Type B pancreatic cell (in vitro differentiated cells): ENCODE results near the gene FKBP1A. TPM values are rescaled to one million over a fixed set of nuclear protein-coding genes. Genes with fewer than 3 reads are reported as not detected.
A peak's percentile ranks its signal among the peaks of the same experiment; 100 is the strongest.
"Not testable (repeated sequence)": the region's sequence is repeated elsewhere in the genome, so short reads cannot be mapped to it uniquely, and the experiment has no call there.

ENCODE experiments used
- DNase-seq: peaks from one replicate; pipeline ENCODE4 v3.0.0; 2021; ENCODE audit warnings: mixed read lengths; ENCODE audit not compliant: unreplicated experiment; ENCODE audit errors: extremely low spot score
- H3K27ac Mint-ChIP-seq: 2 replicates; pipeline ENCODE4 v1.8.0; 2021; ENCODE audit warnings: mild to moderate bottlenecking, mixed read lengths
- H3K27me3 Mint-ChIP-seq: 2 replicates; pipeline ENCODE4 v1.8.0; 2021; ENCODE audit warnings: mixed read lengths
- H3K36me3 Mint-ChIP-seq: 2 replicates; pipeline ENCODE4 v1.8.0; 2021; ENCODE audit warnings: mixed read lengths
- H3K4me1 Mint-ChIP-seq: one replicate; pipeline ENCODE4 v1.8.0; 2021; ENCODE audit warnings: mixed read lengths; ENCODE audit not compliant: unreplicated experiment
- H3K4me3 Mint-ChIP-seq: 2 replicates; pipeline ENCODE4 v1.8.0; 2021; ENCODE audit warnings: mild to moderate bottlenecking, mixed read lengths
- H3K9me3 Mint-ChIP-seq: 2 replicates; pipeline ENCODE4 v1.8.0; 2021; ENCODE audit warnings: mixed read lengths
- total RNA-seq: library from RNA; stranded (reverse); gene quantifications from 2 replicates; pipeline ENCODE4 v1.2.1, GENCODE V29; 2021; ENCODE audit warnings: low replicate concordance
- TF ChIP-seq, protein P1 (sequence below): fragments of 200-600 bp; sonication (generic); conservative IDR thresholded peaks from 2 replicates; pipeline ENCODE4 v1.5.0; 2021; ENCODE audit warnings: antibody characterized with exemption, mild to moderate bottlenecking

Gene FKBP1A
- total RNA-seq, 1 donor from 2014 or later: 149 TPM

DNA sequence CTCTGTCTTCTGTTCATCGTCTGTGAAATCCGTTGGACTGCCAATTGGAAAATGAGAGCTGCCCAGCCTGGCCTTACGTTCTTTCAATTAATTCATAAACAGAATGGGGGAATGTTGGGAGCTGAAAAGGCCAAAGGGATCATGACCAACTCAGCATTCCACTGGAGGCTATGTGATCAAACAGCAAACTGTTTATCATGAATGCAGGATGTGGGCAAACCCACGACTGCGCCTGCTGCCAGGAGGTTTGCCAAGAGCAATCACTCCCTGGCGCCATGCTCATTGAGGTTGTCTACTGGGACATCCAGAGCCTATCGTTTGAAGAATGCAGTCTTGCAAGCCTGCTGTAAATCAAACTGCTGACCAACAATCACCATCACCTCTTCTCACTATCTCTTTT is 9.3 kb upstream of the FKBP1A start:
- no peaks in the 10 kb centered on the region for H3K36me3 Mint-ChIP-seq
- DNase-seq: no peak
- H3K27me3 Mint-ChIP-seq: peaks cover 50% of the 10 kb centered on the region
- H3K4me3 Mint-ChIP-seq: no peak overlapping the region
- H3K27ac Mint-ChIP-seq: no peak overlapping the region
- H3K4me1 Mint-ChIP-seq: peaks cover 6% of the 10 kb centered on the region
- no peaks in the 10 kb centered on the region for H3K9me3 Mint-ChIP-seq
- TF ChIP-seq, protein P1, sequence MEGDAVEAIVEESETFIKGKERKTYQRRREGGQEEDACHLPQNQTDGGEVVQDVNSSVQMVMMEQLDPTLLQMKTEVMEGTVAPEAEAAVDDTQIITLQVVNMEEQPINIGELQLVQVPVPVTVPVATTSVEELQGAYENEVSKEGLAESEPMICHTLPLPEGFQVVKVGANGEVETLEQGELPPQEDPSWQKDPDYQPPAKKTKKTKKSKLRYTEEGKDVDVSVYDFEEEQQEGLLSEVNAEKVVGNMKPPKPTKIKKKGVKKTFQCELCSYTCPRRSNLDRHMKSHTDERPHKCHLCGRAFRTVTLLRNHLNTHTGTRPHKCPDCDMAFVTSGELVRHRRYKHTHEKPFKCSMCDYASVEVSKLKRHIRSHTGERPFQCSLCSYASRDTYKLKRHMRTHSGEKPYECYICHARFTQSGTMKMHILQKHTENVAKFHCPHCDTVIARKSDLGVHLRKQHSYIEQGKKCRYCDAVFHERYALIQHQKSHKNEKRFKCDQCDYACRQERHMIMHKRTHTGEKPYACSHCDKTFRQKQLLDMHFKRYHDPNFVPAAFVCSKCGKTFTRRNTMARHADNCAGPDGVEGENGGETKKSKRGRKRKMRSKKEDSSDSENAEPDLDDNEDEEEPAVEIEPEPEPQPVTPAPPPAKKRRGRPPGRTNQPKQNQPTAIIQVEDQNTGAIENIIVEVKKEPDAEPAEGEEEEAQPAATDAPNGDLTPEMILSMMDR: no peak

DNA sequence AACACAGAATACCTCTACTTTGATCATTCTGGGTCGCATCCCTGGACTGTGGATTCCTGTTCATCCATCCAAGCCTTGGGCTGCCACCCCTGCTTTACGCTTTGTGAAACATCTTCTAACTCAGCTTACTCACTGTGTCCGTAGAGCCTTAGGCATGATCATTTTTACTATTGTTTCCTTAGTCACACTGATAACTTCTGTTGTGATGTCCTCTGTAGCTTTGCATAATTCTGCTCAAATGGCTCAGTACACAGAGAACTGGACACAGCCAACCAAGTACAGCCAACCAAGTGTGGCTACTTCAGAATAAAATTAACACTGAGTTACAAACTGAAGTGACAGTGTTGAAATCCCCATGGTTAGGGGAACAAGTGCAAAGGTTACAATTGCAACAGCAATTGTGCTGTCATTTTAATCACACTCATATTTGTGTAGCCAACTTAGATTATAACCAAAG is 8.6 kb upstream of the FKBP1A start:
- Mint-ChIP-seq H3K4me3 (no peak overlapping the region), H3K9me3 (no peaks in the 10 kb centered on the region), H3K36me3 (no peaks in the 10 kb centered on the region), H3K27ac (no peak overlapping the region), H3K27me3 (peaks cover 51% of the 10 kb centered on the region), H3K4me1 (peaks cover 6% of the 10 kb centered on the region)
- TF ChIP-seq, protein P1: no peak
- DNase-seq: no peak

DNA sequence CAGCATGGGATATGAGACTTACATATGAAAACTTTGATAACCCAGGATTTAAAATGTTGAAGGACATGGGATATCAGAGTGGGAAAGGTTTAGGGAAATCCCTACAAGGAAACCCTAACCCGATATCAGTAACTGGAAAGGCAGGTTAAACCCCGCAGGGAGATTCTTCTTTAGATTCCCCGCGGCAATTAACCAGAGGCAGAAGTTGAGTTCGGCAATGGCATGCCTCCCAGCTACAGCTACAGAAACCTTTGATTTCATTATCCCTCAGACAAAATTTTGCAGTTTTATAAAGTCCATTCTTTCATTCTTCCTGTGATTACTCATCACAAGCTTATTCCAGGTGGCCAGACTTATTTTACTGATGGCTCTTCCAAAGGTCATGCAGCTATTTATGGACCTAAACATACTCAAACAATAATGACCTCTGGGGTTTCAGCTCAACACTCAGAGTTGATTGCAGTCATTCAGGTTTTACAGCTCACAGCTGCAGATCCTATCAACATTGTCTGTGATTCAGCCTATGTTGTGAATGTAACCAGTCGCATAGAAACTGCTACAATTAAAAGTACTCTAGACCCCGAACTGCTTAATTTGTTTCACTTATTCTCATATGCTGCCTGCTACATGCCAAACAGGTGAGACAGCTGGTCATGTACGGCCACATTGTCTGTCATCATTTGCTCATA is 7.0 kb upstream of the FKBP1A start:
- peak overlapping the region; percentile 21 for H3K4me3 Mint-ChIP-seq
- not testable (repeated sequence) for H3K4me1 Mint-ChIP-seq, H3K36me3 Mint-ChIP-seq, H3K9me3 Mint-ChIP-seq, DNase-seq
- H3K27ac Mint-ChIP-seq: peak overlapping the region; percentile 56
- peaks cover 65% of the 10 kb centered on the region for H3K27me3 Mint-ChIP-seq

GRCh38 chr20:1398185-1398584 is 5.3 kb upstream of the FKBP1A start:
- H3K9me3 Mint-ChIP-seq, H3K36me3 Mint-ChIP-seq, H3K27ac Mint-ChIP-seq, H3K4me3 Mint-ChIP-seq, DNase-seq: not testable (repeated sequence)
- Mint-ChIP-seq H3K27me3 (peaks cover 73% of the 10 kb centered on the region), H3K4me1 (peaks cover 14% of the 10 kb centered on the region)

DNA sequence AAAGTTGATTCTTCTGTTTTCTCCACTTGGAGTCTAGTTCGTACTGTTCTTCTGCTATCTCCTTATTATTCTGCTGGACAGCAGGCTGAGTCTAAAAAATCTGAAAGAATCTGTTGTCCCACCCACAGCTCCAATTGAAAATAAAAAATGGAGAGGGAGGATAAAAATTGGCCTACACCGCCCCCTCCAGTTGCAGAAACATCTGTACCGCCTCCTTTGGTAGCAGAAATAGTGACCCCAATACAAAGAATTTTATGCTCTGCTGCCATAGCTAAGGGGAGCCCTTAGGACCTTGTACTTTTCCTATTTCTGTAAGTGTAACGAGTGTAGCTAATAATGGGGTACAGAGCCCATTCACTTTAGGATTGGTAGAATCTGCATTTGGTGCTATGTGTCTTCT is 4.9 kb upstream of the FKBP1A start:
- H3K27ac Mint-ChIP-seq: no peak overlapping the region
- H3K36me3 Mint-ChIP-seq: no peaks in the 10 kb centered on the region
- TF ChIP-seq, protein P1: peak; percentile 24
- DNase-seq: no peak
- no peaks in the 10 kb centered on the region for H3K9me3 Mint-ChIP-seq
- H3K27me3 Mint-ChIP-seq: peaks cover 71% of the 10 kb centered on the region
- H3K4me3 Mint-ChIP-seq: no peak overlapping the region
- peaks cover 16% of the 10 kb centered on the region for H3K4me1 Mint-ChIP-seq

- TF ChIP-seq, protein P1: no peak
- H3K9me3 Mint-ChIP-seq: no peaks in the 10 kb centered on the region
- no peak for DNase-seq
- no peak overlapping the region for H3K27ac Mint-ChIP-seq
- no peaks in the 10 kb centered on the region for H3K36me3 Mint-ChIP-seq
- peaks cover 16% of the 10 kb centered on the region for H3K4me1 Mint-ChIP-seq
- H3K4me3 Mint-ChIP-seq: no peak overlapping the region
- peaks cover 67% of the 10 kb centered on the region for H3K27me3 Mint-ChIP-seq
These were observed 3.8 kb upstream of the FKBP1A start for GRCh38 chr20:1396702-1397101.
